ENCODE measurements around the gene ABCC1. TPM values are rescaled to one million over a fixed set of nuclear protein-coding genes. Genes with fewer than 3 reads are reported as not detected.

The ABCC1 gene
- total RNA-seq, 1 donor from 2014 or later, result 24.5 TPM

DNA sequence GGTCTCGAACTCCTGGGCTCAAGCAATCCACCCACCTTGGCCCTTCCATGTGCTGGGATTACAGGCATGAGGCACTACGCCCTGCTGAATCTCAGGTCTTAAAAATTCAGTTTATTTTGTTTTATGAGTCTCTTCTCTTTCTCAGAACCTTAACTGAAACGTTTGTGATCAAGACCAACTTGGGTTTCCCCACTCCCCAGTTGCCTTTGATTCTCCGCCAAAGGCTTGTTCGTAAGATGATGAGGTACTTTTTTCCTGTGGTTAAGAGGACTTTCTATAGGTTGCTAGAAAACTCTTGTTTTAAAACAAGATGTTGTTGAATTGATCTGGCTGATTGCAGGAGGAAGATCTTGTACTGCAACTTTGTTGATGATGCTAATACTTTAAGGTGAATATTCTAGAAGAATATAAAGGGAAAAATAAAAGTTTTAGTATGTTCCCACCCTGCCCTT, 11.7 kb downstream of the ABCC1 start:
- DNase-seq (ENCODE audit: missing footprints) (no peak), ATAC-seq (no peak)
- intact Hi-C loops (cut with DNase I), result no loop called here

- intact Hi-C loops (cut with DNase I), result no loop called here
- ATAC-seq (no peak), DNase-seq (ENCODE audit: missing footprints) (no peak)
Observed at GRCh38 chr16:15961571-15962090, 12.2 kb downstream of the ABCC1 start.

GRCh38 chr16:15963307-15963910, 14.0 kb downstream of the ABCC1 start:
- no peak for DNase-seq (ENCODE audit: missing footprints)
- peak; percentile 29 for ATAC-seq
- intact Hi-C loops (cut with DNase I), result no loop called here

- intact Hi-C loops (cut with DNase I), result no loop called here
- DNase-seq (ENCODE audit: missing footprints) (no peak), ATAC-seq (no peak)
Observed at GRCh38 chr16:15966420-15966819, 17.0 kb downstream of the ABCC1 start.

- intact Hi-C loops (cut with DNase I), result no loop called here
- no peak for ATAC-seq
- DNase-seq (ENCODE audit: missing footprints), result no peak
Observed at GRCh38 chr16:15966836-15967546, 17.6 kb downstream of the ABCC1 start.

GRCh38 chr16:15967655-15968315, 18.4 kb downstream of the ABCC1 start:
- intact Hi-C loops (cut with DNase I), result no loop called here
- DNase-seq (ENCODE audit: missing footprints), result no peak
- ATAC-seq, result no peak

DNA sequence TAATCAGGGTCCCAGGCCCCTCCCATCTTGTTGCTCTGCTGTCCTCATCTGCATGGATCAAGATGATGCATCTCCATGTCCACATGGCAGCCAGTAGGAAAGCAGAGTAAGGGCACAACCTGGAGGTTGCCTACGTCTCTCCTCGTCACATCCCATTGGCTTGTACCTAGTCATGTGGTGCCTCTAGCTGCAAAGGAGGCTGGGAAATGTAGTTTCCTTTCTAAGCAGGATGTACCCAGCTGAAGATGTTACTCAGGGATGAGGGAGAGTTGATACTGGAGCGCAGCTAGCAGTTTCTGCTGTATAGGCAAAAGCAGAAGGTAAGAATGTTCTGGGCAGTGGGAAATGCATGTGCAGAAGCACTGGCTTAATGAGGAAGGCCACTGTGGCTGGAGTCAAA, 20.8 kb downstream of the ABCC1 start:
- intact Hi-C loops (cut with DNase I), result no loop called here
- ATAC-seq (no peak), DNase-seq (ENCODE audit: missing footprints) (no peak)

DNA sequence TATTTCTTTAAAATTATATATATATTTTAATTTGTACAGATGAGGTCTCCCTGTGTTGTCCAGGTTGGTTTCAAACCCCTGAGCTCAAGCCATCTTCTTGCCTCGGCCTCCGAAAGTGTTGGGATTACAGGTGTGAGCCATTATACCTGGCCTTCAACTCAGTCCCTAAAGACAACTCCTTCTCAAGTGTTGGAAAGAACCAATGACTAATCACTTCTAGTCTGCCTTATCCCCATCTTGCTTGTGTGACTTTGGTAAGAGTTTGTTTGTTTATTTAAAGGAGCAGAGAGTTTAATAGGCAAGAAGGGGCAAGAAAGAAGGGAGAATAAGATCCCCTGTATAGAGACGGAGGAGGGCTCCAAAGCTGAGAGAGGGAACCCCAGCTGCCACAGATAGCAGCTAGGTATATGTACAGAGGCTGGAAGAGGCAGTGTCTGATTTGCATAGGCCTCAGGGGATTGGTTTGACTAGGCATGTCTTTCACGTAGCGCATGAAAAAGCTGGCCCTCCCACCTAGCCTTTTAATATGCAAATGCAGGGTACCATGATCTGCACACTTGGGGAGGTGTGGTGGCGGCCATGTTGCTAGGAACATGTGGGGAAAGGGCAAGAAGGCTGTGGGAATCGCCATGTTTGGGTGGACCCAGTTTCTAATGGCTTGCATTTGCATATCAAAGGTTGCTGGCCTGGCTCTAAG, 21.5 kb downstream of the ABCC1 start:
- intact Hi-C loops (cut with DNase I), result no loop called here
- DNase-seq (ENCODE audit: missing footprints) (no peak), ATAC-seq (no peak)

- no peak for DNase-seq (ENCODE audit: missing footprints)
- no peak for ATAC-seq
- intact Hi-C loops (cut with DNase I), result no loop called here
Observed at GRCh38 chr16:15971440-15971815, 22.0 kb downstream of the ABCC1 start.

DNA sequence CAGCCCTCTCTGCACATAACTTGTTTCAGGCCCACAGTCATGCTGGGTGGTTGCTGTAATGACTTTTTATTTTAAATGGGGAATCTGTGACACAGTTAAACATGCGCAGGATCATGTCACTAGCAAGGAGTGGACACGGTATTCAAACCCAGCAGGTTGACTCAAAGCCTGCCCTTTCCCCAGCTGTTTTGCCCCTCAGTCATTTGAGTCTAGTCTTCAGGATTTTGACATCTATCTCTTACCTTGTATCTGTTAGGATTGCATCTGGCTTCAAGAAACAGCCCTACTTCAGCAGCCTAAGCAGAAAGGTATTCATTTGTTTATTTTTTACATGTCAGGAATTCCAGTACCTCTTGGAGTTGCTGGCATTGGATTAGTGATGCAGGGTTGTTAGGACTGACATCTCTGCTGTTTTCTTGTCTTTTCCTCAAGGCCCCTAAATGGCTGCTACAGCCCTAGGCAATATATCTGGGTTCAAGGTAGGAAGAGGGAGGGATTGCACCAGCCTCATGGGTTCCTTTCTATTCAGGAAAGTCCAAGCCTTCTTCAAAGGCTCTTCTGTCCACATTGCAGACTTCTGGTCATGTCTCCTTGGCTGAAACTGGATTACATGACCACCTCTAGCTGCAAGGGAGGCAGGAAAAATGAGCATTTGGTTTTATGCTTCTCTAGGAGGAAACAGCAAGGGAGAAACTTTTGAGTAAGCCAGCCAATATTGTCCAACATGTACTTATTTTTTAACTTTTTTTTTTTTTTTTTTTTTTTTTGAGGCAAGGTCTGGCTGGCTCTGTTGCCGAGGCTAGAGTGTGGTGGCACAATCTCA, 22.8 kb downstream of the ABCC1 start:
- no peak for ATAC-seq
- intact Hi-C loops (cut with DNase I), result no loop called here

DNA sequence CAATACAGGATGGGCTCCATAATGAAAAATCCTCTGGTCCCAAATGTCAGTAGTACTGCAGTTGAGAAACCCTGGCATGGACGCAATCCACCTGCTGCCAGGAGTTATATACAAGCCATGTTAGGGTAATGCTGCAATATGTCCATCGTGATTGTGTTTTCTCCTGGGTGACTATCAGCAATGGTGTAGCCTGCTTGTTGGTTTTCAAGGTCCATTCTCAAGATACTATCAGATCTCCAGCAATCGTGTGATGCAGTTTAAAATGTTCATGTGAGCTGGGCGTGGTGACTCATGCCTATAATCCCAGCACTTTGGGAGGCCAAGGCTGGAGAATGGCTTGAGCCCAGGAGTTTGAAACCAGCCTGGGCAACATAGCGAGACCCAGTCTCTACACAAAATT, 24.0 kb downstream of the ABCC1 start:
- intact Hi-C loops (cut with DNase I), result no loop called here
- peak; percentile 17 for ATAC-seq
- DNase-seq (ENCODE audit: missing footprints), result no peak

More for the DNA sequence above, 22.8 kb downstream of the ABCC1 start:
- DNase-seq (ENCODE audit: missing footprints), result no peak

DNA sequence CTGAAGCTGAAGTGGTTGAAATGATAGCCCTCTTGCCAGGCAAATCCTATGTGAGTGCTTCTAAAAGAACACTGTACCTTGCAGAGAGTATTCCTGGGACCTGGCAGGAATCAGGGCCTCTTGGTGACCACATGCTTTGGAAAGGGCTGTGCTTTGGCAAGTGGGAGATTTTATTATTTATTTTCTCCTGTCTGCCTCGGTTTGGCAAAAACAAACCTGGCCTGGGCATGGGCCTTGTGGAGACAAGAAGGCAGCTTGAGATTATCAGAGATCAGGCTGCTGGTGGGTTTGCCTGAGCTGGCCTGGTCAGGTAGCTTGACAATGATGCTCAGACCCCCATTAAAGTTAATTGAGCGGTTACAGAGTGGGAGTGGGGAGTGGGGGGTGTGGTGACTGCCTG, 24.6 kb downstream of the ABCC1 start:
- intact Hi-C loops (cut with DNase I), result no loop called here
- DNase-seq (ENCODE audit: missing footprints) (no peak), ATAC-seq (peak; percentile 60)

- ATAC-seq, result no peak
- intact Hi-C loops (cut with DNase I), result no loop called here
- DNase-seq (ENCODE audit: missing footprints), result no peak
Observed at GRCh38 chr16:15975172-15975571, 25.8 kb downstream of the ABCC1 start.

GRCh38 chr16:15976225-15976812, 26.9 kb downstream of the ABCC1 start:
- DNase-seq (ENCODE audit: missing footprints) (no peak), ATAC-seq (no peak)
- intact Hi-C loops (cut with DNase I), result no loop called here

DNA sequence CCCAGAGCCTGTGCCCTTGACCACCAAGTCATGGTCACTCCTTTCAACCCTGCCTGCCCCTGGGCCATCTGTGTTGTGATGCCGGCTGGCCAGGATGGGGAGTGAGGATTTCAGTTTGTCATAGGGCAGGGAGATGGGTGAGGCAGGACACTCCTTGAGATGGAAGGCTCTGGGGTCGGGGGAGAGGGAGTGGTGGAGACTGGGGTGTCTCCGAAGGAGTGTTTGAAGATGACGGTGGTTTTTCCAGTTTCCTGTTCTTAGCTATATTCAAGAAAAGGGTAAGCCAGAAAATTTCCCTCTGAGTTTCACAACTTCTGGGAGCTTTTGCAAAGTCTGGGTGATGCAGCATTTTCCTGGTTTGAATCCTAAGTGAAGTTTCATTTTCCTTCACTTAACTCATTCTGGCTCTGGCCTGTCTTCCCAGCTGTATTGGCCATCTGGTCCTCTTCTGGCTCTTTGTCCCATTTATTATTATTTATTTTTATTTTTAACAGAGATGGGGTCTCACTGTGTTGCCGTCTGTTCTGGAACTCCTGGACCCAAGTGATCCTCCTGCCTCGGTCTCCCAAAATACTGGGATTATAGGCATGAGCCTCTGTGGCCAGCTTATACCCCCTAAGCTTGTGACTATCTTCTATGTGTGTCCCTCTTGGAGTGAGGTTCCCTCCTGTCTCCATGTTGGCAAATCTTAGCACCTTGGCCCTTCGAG, 27.7 kb downstream of the ABCC1 start:
- peak; percentile 66 for ATAC-seq
- intact Hi-C loops (cut with DNase I), result no loop called here

DNA sequence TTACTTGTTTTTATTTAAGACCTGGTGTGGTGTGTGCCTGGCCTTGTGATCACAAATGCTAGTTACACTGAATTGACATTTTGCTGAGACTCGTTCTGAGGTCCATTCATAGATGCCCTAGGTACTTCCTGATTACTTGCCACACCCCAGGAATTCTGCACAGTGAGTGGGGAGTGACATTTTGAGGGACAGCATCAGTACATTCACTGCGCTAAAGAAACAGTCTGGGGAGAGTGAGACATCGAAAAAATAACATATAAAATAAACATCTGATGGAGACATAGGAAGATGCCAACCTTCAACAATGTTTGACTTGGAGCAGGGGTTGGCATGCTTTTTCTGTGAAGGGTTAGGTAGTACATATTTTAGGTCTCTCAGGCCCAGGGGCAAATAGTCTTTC, 30.4 kb downstream of the ABCC1 start:
- ATAC-seq (no peak), DNase-seq (ENCODE audit: missing footprints) (no peak)
- intact Hi-C loops (cut with DNase I), result no loop called here

More for the DNA sequence above, 27.7 kb downstream of the ABCC1 start:
- DNase-seq (ENCODE audit: missing footprints), result no peak

DNA sequence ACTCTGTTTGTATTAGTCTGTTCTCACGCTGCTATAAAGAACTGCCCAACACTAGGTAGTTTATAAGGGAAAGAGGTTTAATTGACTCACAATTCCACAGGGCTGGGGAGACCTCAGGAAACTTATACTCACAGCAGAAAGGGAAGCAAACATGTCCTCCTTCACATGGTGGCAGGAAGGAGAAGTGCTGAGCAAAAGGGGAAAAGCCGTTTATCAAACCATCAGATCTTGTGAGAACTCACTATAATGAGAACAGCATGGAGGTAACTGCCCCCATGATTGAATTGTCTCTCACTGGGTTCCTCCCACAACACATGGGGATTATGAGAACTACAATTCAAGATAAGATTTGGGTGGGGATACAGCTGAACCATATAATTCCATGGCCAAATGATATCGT, 30.9 kb downstream of the ABCC1 start:
- DNase-seq (ENCODE audit: missing footprints) (no peak), ATAC-seq (no peak)
- intact Hi-C loops (cut with DNase I), result no loop called here

DNA sequence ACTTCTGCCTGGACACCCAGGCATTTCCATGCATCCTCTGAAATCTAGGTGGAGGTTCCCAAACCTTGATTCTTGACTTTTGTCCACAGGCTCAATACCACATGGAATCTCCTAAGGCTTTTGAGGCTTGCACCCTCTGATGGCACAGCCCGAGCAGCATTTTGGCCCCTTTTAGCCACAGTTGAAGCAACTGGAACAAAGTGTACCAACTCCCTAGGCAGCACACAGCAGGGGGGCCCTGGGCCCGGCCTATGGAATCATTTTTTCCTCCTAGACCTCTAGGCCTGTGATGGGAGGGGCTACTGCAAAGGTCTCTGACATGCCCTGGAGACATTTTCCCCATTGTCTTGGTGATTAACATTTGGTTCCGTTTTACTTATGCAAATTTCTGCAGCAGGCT, 32.0 kb downstream of the ABCC1 start:
- ATAC-seq (no peak), DNase-seq (ENCODE audit: missing footprints) (no peak)
- intact Hi-C loops (cut with DNase I), result no loop called here

Measured in Right ventricle myocardium inferior (tissue), 1 donor.